H1 (cell line): ENCODE data around the gene CTBP2. TPM values are rescaled to one million over a fixed set of nuclear protein-coding genes. Genes with fewer than 3 reads are reported as not detected.

Experiments
- CTCF ChIA-PET: fragments of 300-600 bp; sonication (Branson Sonifier 250); formaldehyde crosslinking; loops from one replicate; lab custom pipeline; 2021; ENCODE audit not compliant: partially characterized antibody; lab: Charles Lee
- POLR2A ChIA-PET: fragments of 300-600 bp; sonication (Branson Sonifier 250); formaldehyde crosslinking; loops from one replicate; lab custom pipeline; 2021; ENCODE audit warnings: inconsistent platforms; ENCODE audit not compliant: partially characterized antibody; lab: Charles Lee
- DNase-seq, 2 experiments: peaks; one replicate each; pipeline versions ENCODE4 v3.0.0 to v3.0.0-alpha.2; 2010 to 2022; ENCODE audit warnings: low spot score in 2 of 2, low read depth in 1 of 2, mixed read lengths in 1 of 2
- FAIRE-seq: peaks from 2 replicates; lab custom pipeline; 2011; peaks lifted over from hg19 to GRCh38; lab: Jason Lieb, UNC
- H2AFZ ChIP-seq: 2 replicates; pipeline ENCODE4 v1.8.1; 2012; ENCODE audit warnings: low read length, inconsistent platforms
- H2AK5ac ChIP-seq: 2 replicates; pipeline ENCODE4 v1.6.1; 2013; ENCODE audit warnings: low read depth, low read length
- H2BK120ac ChIP-seq: replicated peaks from 2 replicates; pipeline ENCODE3; 2013; ENCODE audit warnings: low read depth, low read length, inconsistent platforms
- H2BK12ac ChIP-seq: 2 replicates; pipeline ENCODE4 v1.6.1; 2013; ENCODE audit warnings: low read depth, low read length
- H2BK15ac ChIP-seq: 2 replicates; pipeline ENCODE4 v1.6.1; 2013; ENCODE audit warnings: low read length
- H2BK20ac ChIP-seq: 2 replicates; pipeline ENCODE4 v1.6.1; 2013; ENCODE audit warnings: low read length
- H2BK5ac ChIP-seq: 2 replicates; pipeline ENCODE4 v1.6.1; 2013; ENCODE audit warnings: low read depth, low read length
- H3K14ac ChIP-seq: 2 replicates; pipeline ENCODE4 v1.6.1; 2013; ENCODE audit warnings: inconsistent platforms; ENCODE audit not compliant: insufficient read length
- H3K18ac ChIP-seq: 2 replicates; pipeline ENCODE4 v1.6.1; 2013; ENCODE audit warnings: low read length; ENCODE audit errors: extremely low read depth
- H3K23ac ChIP-seq: 2 replicates; pipeline ENCODE4 v1.6.1; 2013; ENCODE audit warnings: inconsistent platforms; ENCODE audit not compliant: insufficient read length
- H3K23me2 ChIP-seq: 2 replicates; pipeline ENCODE4 v1.6.1; 2013; ENCODE audit warnings: low read depth, low read length
- H3K27ac ChIP-seq: 2 replicates; pipeline ENCODE4 v1.6.1; 2011; ENCODE audit warnings: low read depth, low read length, inconsistent platforms
- H3K27me3 ChIP-seq, 4 experiments: replicated peaks in 1 of 4; 1 replicate in 1 of 4; 2 replicates in 3 of 4; pipeline versions ENCODE4 v1.6.1 to v1.8.1; 2011 to 2013; ENCODE audit warnings: low read length in 3 of 4, mild to moderate bottlenecking in 3 of 4, inconsistent platforms in 2 of 4, mixed read lengths in 2 of 4, moderate library complexity in 1 of 4; ENCODE audit not compliant: control insufficient read depth in 3 of 4, insufficient read depth in 3 of 4; ENCODE audit errors: extremely low read depth in 1 of 4
- H3K36me3 ChIP-seq, 4 experiments: 2 replicates each; pipeline versions ENCODE4 v1.6.1 to v1.8.1; 2011 to 2013; ENCODE audit warnings: mild to moderate bottlenecking in 4 of 4, low read length in 3 of 4, moderate library complexity in 2 of 4, control low read depth in 1 of 4, inconsistent platforms in 1 of 4; ENCODE audit not compliant: insufficient read depth in 4 of 4, control insufficient read depth in 2 of 4
- H3K4ac ChIP-seq: replicated peaks from 2 replicates; pipeline ENCODE3; 2013; ENCODE audit warnings: low read length, low read depth, mixed read lengths, inconsistent platforms; ENCODE audit not compliant: insufficient read length
- H3K4me1 ChIP-seq, 4 experiments: replicated peaks in 1 of 4; 1 replicate in 1 of 4; 2 replicates in 3 of 4; pipeline versions ENCODE4 v1.6.1 to v1.8.1; 2011 to 2013; ENCODE audit warnings: low read length in 3 of 4, inconsistent platforms in 2 of 4, mixed read lengths in 1 of 4; ENCODE audit not compliant: insufficient read depth in 4 of 4, control insufficient read depth in 3 of 4
- H3K4me2 ChIP-seq, 2 experiments: 2 replicates each; pipeline versions ENCODE4 v1.6.1 to v1.8.1; 2011 to 2013; ENCODE audit warnings: low read depth in 2 of 2, low read length in 2 of 2, control low read depth in 1 of 2, inconsistent platforms in 1 of 2, mild to moderate bottlenecking in 1 of 2; ENCODE audit not compliant: insufficient read depth in 1 of 2
- H3K4me3 ChIP-seq, 4 experiments: fragments of 200-600, 300-600 bp in 1 of 4; sonication (generic), shearing (Covaris generic), sonication (Bioruptor Twin) in 1 of 4; 2 replicates each; pipeline versions ENCODE4 v1.5.1 to v1.8.1; 2011 to 2016; ENCODE audit warnings: low read length in 4 of 4, low read depth in 3 of 4, control low read depth in 2 of 4, inconsistent platforms in 2 of 4, mild to moderate bottlenecking in 2 of 4, mixed read lengths in 1 of 4, moderate library complexity in 1 of 4; ENCODE audit not compliant: insufficient read depth in 2 of 4; ENCODE audit errors: extremely low read depth in 1 of 4
- H3K56ac ChIP-seq: replicated peaks from 2 replicates; pipeline ENCODE3; 2013; ENCODE audit warnings: low read depth, mild to moderate bottlenecking, mixed read lengths, low read length, inconsistent platforms; ENCODE audit not compliant: insufficient read length
- H3K79me1 ChIP-seq: 2 replicates; pipeline ENCODE4 v1.6.1; 2013; ENCODE audit warnings: low read depth, low read length, control low read depth
- H3K79me2 ChIP-seq, 2 experiments: 2 replicates each; pipeline versions ENCODE4 v1.6.1 to v1.8.1; 2012 to 2013; ENCODE audit warnings: low read length in 2 of 2, mild to moderate bottlenecking in 2 of 2, inconsistent platforms in 1 of 2; ENCODE audit not compliant: insufficient read depth in 2 of 2, control insufficient read depth in 1 of 2
- H3K9ac ChIP-seq, 4 experiments: replicated peaks in 1 of 4; 1 replicate in 1 of 4; 2 replicates in 3 of 4; pipeline versions ENCODE4 v1.6.1 to v1.8.1; 2011 to 2013; ENCODE audit warnings: low read depth in 3 of 4, low read length in 3 of 4, control low read depth in 2 of 4, mild to moderate bottlenecking in 2 of 4, moderate library complexity in 2 of 4, inconsistent platforms in 1 of 4; ENCODE audit errors: extremely low read depth in 1 of 4
- H3K9me3 ChIP-seq, 2 experiments: 2 replicates each; pipeline versions ENCODE4 v1.6.1 to v1.8.1; 2012 to 2013; ENCODE audit warnings: mild to moderate bottlenecking in 2 of 2, moderate library complexity in 2 of 2, control low read depth in 1 of 2, inconsistent platforms in 1 of 2, low read depth in 1 of 2, low read length in 1 of 2, mixed read lengths in 1 of 2; ENCODE audit not compliant: insufficient read depth in 2 of 2
- H4K20me1 ChIP-seq, 2 experiments: replicated peaks in 1 of 2; 2 replicates each; pipeline versions ENCODE3 to v1.8.1; 2011 to 2013; ENCODE audit warnings: inconsistent platforms in 2 of 2, low read length in 2 of 2, mild to moderate bottlenecking in 1 of 2; ENCODE audit not compliant: insufficient read depth in 2 of 2, control insufficient read depth in 1 of 2
- H4K5ac ChIP-seq: 2 replicates; pipeline ENCODE4 v1.6.1; 2013; ENCODE audit warnings: low read length, low read depth, mixed read lengths, inconsistent platforms; ENCODE audit not compliant: insufficient read length
- H4K8ac ChIP-seq: 2 replicates; pipeline ENCODE4 v1.8.0; 2013; ENCODE audit warnings: mild to moderate bottlenecking, moderate library complexity, low read length, inconsistent platforms; ENCODE audit not compliant: insufficient read depth; ENCODE audit errors: extremely low read depth
- H4K91ac ChIP-seq: replicated peaks from 2 replicates; pipeline ENCODE3; 2013; ENCODE audit warnings: low read length, mixed read lengths, inconsistent platforms; ENCODE audit not compliant: insufficient read length
- CEBPB ChIP-seq: IDR thresholded peaks from 2 replicates; pipeline ENCODE4 v1.6.1; 2012; ENCODE audit warnings: low read depth, low read length
- EZH2 ChIP-seq: fragments of 200-600 bp; sonication (generic); IDR thresholded peaks from 2 replicates; pipeline ENCODE4 v1.7.1; 2012; ENCODE audit warnings: low read depth, mild to moderate bottlenecking, moderate library complexity, low read length, inconsistent platforms; ENCODE audit not compliant: severe bottlenecking
- KDM5A ChIP-seq: fragments of 200-600 bp; IDR thresholded peaks from 2 replicates; pipeline ENCODE4 v1.7.1; 2012; ENCODE audit warnings: mild to moderate bottlenecking, low read length, inconsistent platforms, mixed read lengths
- POLR2AphosphoS5 ChIP-seq: IDR thresholded peaks from 2 replicates; pipeline ENCODE4 v1.6.1; 2011; ENCODE audit warnings: low read depth, low read length
- SAP30 ChIP-seq: fragments of 300-600 bp; sonication (generic); IDR thresholded peaks from 2 replicates; pipeline ENCODE4 v1.7.1; 2012; ENCODE audit warnings: low read length, moderate library complexity, mild to moderate bottlenecking, inconsistent platforms; ENCODE audit not compliant: insufficient read depth, insufficient replicate concordance
- TBP ChIP-seq: IDR thresholded peaks from 2 replicates; pipeline ENCODE4 v1.6.1; 2011; ENCODE audit warnings: low read depth, low read length, improper control_type of control experiment
- ZNF274 ChIP-seq: IDR thresholded peaks from 2 replicates; pipeline ENCODE4 v1.7.0; 2012; ENCODE audit warnings: low read length, borderline replicate concordance; ENCODE audit errors: extremely low read depth
- WGBS, 2 experiments: shearing (Covaris generic) in 1 of 2; methylation state at CpG; one replicate each; pipeline versions ENCODE4 v1.1.6 to v1.1.7; 2013 to 2015; ENCODE audit warnings: low lambda C conversion rate in 2 of 2, mixed read lengths in 2 of 2, inconsistent platforms in 1 of 2, low coverage in 1 of 2, missing lambda C conversion rate in 1 of 2; ENCODE audit not compliant: insufficient replicate concordance in 2 of 2, insufficient coverage in 1 of 2, insufficient read length in 1 of 2; ENCODE audit errors: extremely low coverage in 1 of 2, missing lambda C conversion rate in 1 of 2; 5-methylcytosine and 5-hydroxymethylcytosine counted together
- polyA plus RNA-seq, 7 experiments: library from polyadenylated mRNA; depleted of rRNA in 3 of 7; stranded (reverse) in 5 of 7; unstranded in 2 of 7; fragments of >200 nt in 5 of 7; fragments of 200-250 nt in 2 of 7; gene quantifications; 1 replicate in 5 of 7; 2 replicates in 1 of 7; 4 replicates in 1 of 7; pipeline versions ENCODE4 v1.2.1 to v1.2.3, GENCODE V29; 2011 to 2013; ENCODE audit warnings: missing spikeins in 2 of 7, mixed read lengths in 2 of 7
- total RNA-seq: library from RNA; stranded (reverse); fragmentation: NEBNext Ultra II Directional; extraction: Animal tissue kit (Norgen Biotek cat#: 25700); gene quantifications from 2 replicates; pipeline ENCODE4 v1.2.1, GENCODE V29; 2021
- TF ChIP-seq, protein P1 (sequence below), 3 experiments: IDR thresholded peaks; 1 replicate in 2 of 3; 2 replicates in 1 of 3; pipeline versions ENCODE4 v1.5.1 to v1.6.1; 2011; ENCODE audit warnings: low read length in 3 of 3, mild to moderate bottlenecking in 3 of 3, inconsistent platforms in 2 of 3, low read depth in 1 of 3, moderate library complexity in 1 of 3; ENCODE audit not compliant: insufficient read depth in 1 of 3; ENCODE audit errors: control extremely low read depth in 1 of 3

Gene CTBP2
- total and polyA plus RNA-seq, 2 of the 8 experiments (the other 6 are each of a cell fraction or from before 2014, with no cell fraction given): 208 to 221 TPM

DNA sequence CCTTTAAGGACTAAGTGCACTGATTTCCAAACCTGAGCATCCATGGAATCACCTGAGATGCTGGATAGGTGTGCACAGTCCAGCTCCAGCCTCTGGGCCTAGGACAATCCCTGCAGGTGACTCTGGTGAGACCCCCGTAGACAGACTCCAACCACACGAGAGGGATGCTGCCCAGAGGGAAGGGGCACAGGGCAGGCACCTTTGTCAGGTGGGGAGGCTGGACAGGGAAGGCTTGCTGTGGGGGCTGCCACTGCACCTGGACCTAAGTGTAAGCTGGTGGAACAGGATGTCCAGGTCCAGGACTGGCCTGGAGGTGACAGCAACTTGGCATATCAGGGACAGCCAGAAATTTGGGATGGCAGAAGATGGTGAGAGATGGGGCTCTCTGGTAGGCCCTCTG lies 45.1 kb upstream of the CTBP2 start:
- H2BK20ac ChIP-seq: no peak overlapping the region
- no peak overlapping the region for H3K27ac ChIP-seq
- no peak overlapping the region for H3K23ac ChIP-seq
- TF ChIP-seq POLR2AphosphoS5 (no peak), SAP30 (no peak), ZNF274 (no peak), CEBPB (no peak), KDM5A (no peak), TBP (no peak), EZH2 (no peak)
- TF ChIP-seq, protein P1, sequence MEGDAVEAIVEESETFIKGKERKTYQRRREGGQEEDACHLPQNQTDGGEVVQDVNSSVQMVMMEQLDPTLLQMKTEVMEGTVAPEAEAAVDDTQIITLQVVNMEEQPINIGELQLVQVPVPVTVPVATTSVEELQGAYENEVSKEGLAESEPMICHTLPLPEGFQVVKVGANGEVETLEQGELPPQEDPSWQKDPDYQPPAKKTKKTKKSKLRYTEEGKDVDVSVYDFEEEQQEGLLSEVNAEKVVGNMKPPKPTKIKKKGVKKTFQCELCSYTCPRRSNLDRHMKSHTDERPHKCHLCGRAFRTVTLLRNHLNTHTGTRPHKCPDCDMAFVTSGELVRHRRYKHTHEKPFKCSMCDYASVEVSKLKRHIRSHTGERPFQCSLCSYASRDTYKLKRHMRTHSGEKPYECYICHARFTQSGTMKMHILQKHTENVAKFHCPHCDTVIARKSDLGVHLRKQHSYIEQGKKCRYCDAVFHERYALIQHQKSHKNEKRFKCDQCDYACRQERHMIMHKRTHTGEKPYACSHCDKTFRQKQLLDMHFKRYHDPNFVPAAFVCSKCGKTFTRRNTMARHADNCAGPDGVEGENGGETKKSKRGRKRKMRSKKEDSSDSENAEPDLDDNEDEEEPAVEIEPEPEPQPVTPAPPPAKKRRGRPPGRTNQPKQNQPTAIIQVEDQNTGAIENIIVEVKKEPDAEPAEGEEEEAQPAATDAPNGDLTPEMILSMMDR (IDR thresholded peaks at IDR 0.05; ENCODE audit: control extremely low read depth in 1 of 3, insufficient read depth in 1 of 3, low read depth in 1 of 3, low read length in 3 of 3): no peak
- 100% methylated on average over 2 of the region's 2 CpGs; no CpG with 5 or more reads in 1 of the 2 experiments for WGBS, 2 experiments
- no peaks in the 10 kb centered on the region for H3K9me3 ChIP-seq
- H4K20me1 ChIP-seq: no peaks in the 10 kb centered on the region
- no peaks in the 10 kb centered on the region for H3K36me3 ChIP-seq
- POLR2A ChIA-PET: no interaction called here
- DNase-seq (no peak), FAIRE-seq (no peak)
- no peak overlapping the region for H2AFZ ChIP-seq
- H3K23me2 ChIP-seq: no peaks in the 10 kb centered on the region
- H3K79me2 ChIP-seq: no peaks in the 10 kb centered on the region
- no peaks in the 10 kb centered on the region for H3K79me1 ChIP-seq
- H2BK120ac ChIP-seq: no peak overlapping the region
- no peak overlapping the region for H2AK5ac ChIP-seq
- no peaks in the 10 kb centered on the region; a peak in 1 of 7 replicates for H3K4me1 ChIP-seq
- CTCF ChIA-PET: interaction anchor here (1.1 kb wide), 1 partner anchor 9 kb away, joined by 4 read pairs; no protein-coding TSS in a partner anchor
- H3K9ac ChIP-seq: no peak overlapping the region
- H4K5ac ChIP-seq: no peak overlapping the region
- no peak overlapping the region for H2BK5ac ChIP-seq
- H3K27me3 ChIP-seq: no peaks in the 10 kb centered on the region; a peak in 2 of 7 replicates
- H4K8ac ChIP-seq: peak overlapping the region; percentile 8; the same call in 1 of the 2 replicates
- no peak overlapping the region for H3K18ac ChIP-seq
- no peak overlapping the region for H3K4me3 ChIP-seq
- no peak overlapping the region for H3K4me2 ChIP-seq
- H3K4ac ChIP-seq: no peak overlapping the region
- no peak overlapping the region for H2BK12ac ChIP-seq
- no peak overlapping the region for H2BK15ac ChIP-seq
- H3K14ac ChIP-seq: no peak overlapping the region
- H4K91ac ChIP-seq: no peak overlapping the region
- H3K56ac ChIP-seq: no peak overlapping the region
